Mesenchymal stem cell (in vitro differentiated cells and primary cell): Measurements from ENCODE around the gene MARVELD1.
A peak's percentile ranks its signal among the peaks of the same experiment; 100 is the strongest.

ENCODE experiments used
- DNase-seq: peaks from one replicate; pipeline ENCODE4 v3.0.0-alpha.2; 2013
- H2AFZ ChIP-seq: one replicate; pipeline ENCODE4 v1.6.1; 2013; ENCODE audit warnings: low read depth, mild to moderate bottlenecking, control low read depth, inconsistent platforms, low read length, moderate library complexity
- H2AK5ac ChIP-seq: 2 replicates; pipeline ENCODE4 v1.6.1; 2013; ENCODE audit warnings: low read length, moderate library complexity, mild to moderate bottlenecking, inconsistent platforms; ENCODE audit not compliant: severe bottlenecking
- H2BK120ac ChIP-seq: one replicate; pipeline ENCODE4 v1.6.1; 2013; ENCODE audit warnings: low read depth, mild to moderate bottlenecking, inconsistent platforms, low read length, moderate library complexity
- H2BK12ac ChIP-seq, 2 experiments: one replicate each; pipeline ENCODE4 v1.6.1; 2013; ENCODE audit warnings: inconsistent platforms in 2 of 2, low read length in 2 of 2, mild to moderate bottlenecking in 2 of 2, moderate library complexity in 2 of 2, control low read depth in 1 of 2
- H2BK15ac ChIP-seq: one replicate; pipeline ENCODE4 v1.6.1; 2013; ENCODE audit warnings: mild to moderate bottlenecking, low read depth, inconsistent platforms; ENCODE audit not compliant: poor library complexity, severe bottlenecking
- H2BK5ac ChIP-seq: 2 replicates; pipeline ENCODE4 v1.6.1; 2013; ENCODE audit warnings: low read depth, mild to moderate bottlenecking, low read length, control low read depth, inconsistent platforms; ENCODE audit not compliant: poor library complexity, severe bottlenecking
- H3K14ac ChIP-seq, 2 experiments: one replicate each; pipeline ENCODE4 v1.6.1; 2013; ENCODE audit warnings: inconsistent platforms in 2 of 2, low read length in 2 of 2, control low read depth in 1 of 2, mild to moderate bottlenecking in 1 of 2, moderate library complexity in 1 of 2
- H3K18ac ChIP-seq, 2 experiments: one replicate each; pipeline ENCODE4 v1.6.1; 2013; ENCODE audit warnings: inconsistent platforms in 2 of 2, low read length in 2 of 2, control low read depth in 1 of 2, low read depth in 1 of 2, mild to moderate bottlenecking in 1 of 2
- H3K23ac ChIP-seq, 2 experiments: one replicate each; pipeline ENCODE4 v1.6.1; 2013; ENCODE audit warnings: inconsistent platforms in 2 of 2, low read length in 2 of 2, mild to moderate bottlenecking in 2 of 2, moderate library complexity in 2 of 2, control low read depth in 1 of 2
- H3K27ac ChIP-seq: 2 replicates; pipeline ENCODE4 v1.5.1; 2013; ENCODE audit warnings: mild to moderate bottlenecking, moderate library complexity, low read length, control low read depth, inconsistent platforms; ENCODE audit not compliant: poor library complexity, severe bottlenecking
- H3K27me3 ChIP-seq, 2 experiments: 2 replicates each; pipeline versions ENCODE4 v1.6.1 to v1.7.0; 2013; ENCODE audit warnings: low read length in 2 of 2, mild to moderate bottlenecking in 2 of 2, moderate library complexity in 2 of 2, control low read depth in 1 of 2, inconsistent platforms in 1 of 2; ENCODE audit not compliant: control insufficient read depth in 1 of 2, insufficient read depth in 1 of 2
- H3K36me3 ChIP-seq, 2 experiments: 2 replicates each; pipeline versions ENCODE4 v1.6.1 to v1.7.0; 2013; ENCODE audit warnings: low read length in 2 of 2, control low read depth in 1 of 2, inconsistent platforms in 1 of 2, low read depth in 1 of 2, mild to moderate bottlenecking in 1 of 2; ENCODE audit not compliant: insufficient read depth in 2 of 2, control insufficient read depth in 1 of 2
- H3K4ac ChIP-seq, 2 experiments: one replicate each; pipeline ENCODE4 v1.6.1; 2013; ENCODE audit warnings: inconsistent platforms in 2 of 2, low read length in 2 of 2, mild to moderate bottlenecking in 2 of 2, moderate library complexity in 2 of 2, control low read depth in 1 of 2, low read depth in 1 of 2
- H3K4me1 ChIP-seq: 2 replicates; pipeline ENCODE4 v1.6.1; 2013; ENCODE audit warnings: low read depth, low read length, control low read depth; ENCODE audit not compliant: control insufficient read depth, insufficient read depth
- H3K4me2 ChIP-seq: 2 replicates; pipeline ENCODE4 v1.6.1; 2013; ENCODE audit warnings: low read length, mild to moderate bottlenecking, inconsistent platforms; ENCODE audit not compliant: poor library complexity, severe bottlenecking
- H3K4me3 ChIP-seq, 2 experiments: 2 replicates each; pipeline versions ENCODE4 v1.5.1 to v1.7.0; 2013; ENCODE audit warnings: low read length in 2 of 2, mild to moderate bottlenecking in 2 of 2, control low read depth in 1 of 2, low read depth in 1 of 2; ENCODE audit not compliant: insufficient read depth in 1 of 2
- H3K79me1 ChIP-seq: replicated peaks from 2 replicates; pipeline ENCODE4 v1.6.1; 2013; ENCODE audit warnings: mild to moderate bottlenecking, control low read depth, low read length, inconsistent platforms; ENCODE audit not compliant: poor library complexity, severe bottlenecking
- H3K9ac ChIP-seq: 2 replicates; pipeline ENCODE4 v1.7.0; 2013; ENCODE audit warnings: mild to moderate bottlenecking, low read length, moderate library complexity
- H3K9me3 ChIP-seq: 2 replicates; pipeline ENCODE4 v1.7.0; 2013; ENCODE audit warnings: mild to moderate bottlenecking, low read length; ENCODE audit not compliant: control insufficient read depth
- H4K8ac ChIP-seq: one replicate; pipeline ENCODE4 v1.6.1; 2013; ENCODE audit warnings: inconsistent platforms, mild to moderate bottlenecking, low read length, moderate library complexity
- H4K91ac ChIP-seq: one replicate; pipeline ENCODE4 v1.6.1; 2013; ENCODE audit warnings: mild to moderate bottlenecking, low read length, inconsistent platforms
- WGBS: methylation state at CpG from one replicate; pipeline ENCODE4 v1.1.7; 2013; ENCODE audit warnings: mixed read lengths; 5-methylcytosine and 5-hydroxymethylcytosine counted together

The MARVELD1 gene

DNA sequence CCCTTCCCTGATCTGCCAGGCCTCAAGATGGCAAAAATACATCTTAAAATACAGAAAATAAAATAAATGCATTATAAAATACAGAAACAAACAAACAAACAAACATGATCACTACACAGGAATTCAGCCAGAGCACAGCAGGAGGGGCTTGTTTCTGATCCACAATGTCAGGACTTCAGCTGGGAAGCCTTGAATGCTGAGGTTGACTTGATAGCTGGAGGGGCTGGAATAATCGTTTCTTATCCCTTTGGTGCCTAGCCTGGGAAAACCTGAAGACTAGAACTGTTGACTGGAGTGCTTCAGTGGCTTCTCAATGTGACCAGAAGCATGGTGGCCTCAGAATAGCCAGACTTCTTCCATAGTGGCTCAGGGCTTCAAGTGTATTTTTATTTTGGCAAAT is 9.2 kb upstream of the MARVELD1 start:
- Histone ChIP-seq H4K8ac (no peak overlapping the region), H3K4me2 (no peak overlapping the region), H3K9ac (no peak overlapping the region), H3K9me3 (no peaks in the 10 kb centered on the region), H3K18ac (no peak overlapping the region), H3K4me1 (peaks cover 6% of the 10 kb centered on the region), H3K14ac (no peak overlapping the region), H3K4me3 (no peak overlapping the region), H3K27me3 (no peaks in the 10 kb centered on the region), H3K4ac (no peak overlapping the region), H2BK120ac (no peak overlapping the region), H3K27ac (no peak overlapping the region), H2AK5ac (no peak overlapping the region), H3K36me3 (no peaks in the 10 kb centered on the region), H2BK15ac (no peak overlapping the region), H4K91ac (no peak overlapping the region), H2BK12ac (no peak overlapping the region), H3K23ac (no peak overlapping the region), H3K79me1 (no peaks in the 10 kb centered on the region), H2BK5ac (no peak overlapping the region), H2AFZ (no peak overlapping the region)
- DNase-seq = no peak
- WGBS = 92% methylated on average over 1 of the region's 1 CpG

DNA sequence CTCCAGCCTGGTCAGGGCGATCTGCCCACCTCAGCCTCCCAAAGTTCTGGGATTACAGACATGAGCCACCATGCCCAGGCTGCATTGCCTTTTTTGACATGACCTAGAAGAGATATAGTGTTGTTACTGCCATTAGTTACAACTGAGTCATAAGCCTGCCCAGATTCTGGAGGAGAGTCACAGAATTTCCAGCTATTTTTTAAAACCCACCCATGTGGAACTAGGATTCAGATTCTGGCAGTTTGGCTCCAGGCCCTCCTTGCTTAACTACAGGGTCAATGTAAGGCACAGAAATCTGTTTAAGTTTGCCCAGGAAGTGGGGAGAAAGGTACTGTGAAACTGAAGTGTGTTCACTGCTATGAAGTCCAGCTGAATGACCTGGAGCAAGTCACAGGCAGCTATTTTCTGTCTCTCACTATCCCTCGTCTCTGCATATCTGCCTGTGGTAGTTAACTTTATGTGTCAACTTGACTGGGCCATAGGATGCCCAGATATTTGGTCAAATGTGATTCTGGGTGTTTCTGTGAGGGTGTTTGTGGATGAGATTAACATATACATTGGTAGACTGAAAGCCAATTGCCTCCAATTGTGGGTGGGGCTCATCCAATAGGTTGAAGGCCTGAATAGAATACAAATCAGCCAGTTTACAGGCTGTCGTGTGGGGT is 8.4 kb upstream of the MARVELD1 start:
- Histone ChIP-seq H3K27me3 (no peaks in the 10 kb centered on the region), H2AK5ac (no peak overlapping the region), H3K14ac (no peak overlapping the region), H3K36me3 (no peaks in the 10 kb centered on the region), H2AFZ (no peak overlapping the region), H2BK12ac (no peak overlapping the region), H3K4me2 (no peak overlapping the region), H3K4ac (no peak overlapping the region), H2BK5ac (no peak overlapping the region), H4K8ac (no peak overlapping the region), H3K23ac (peak overlapping the region in 1 of 2 experiments; percentile 29), H4K91ac (no peak overlapping the region), H3K4me1 (peaks cover 8% of the 10 kb centered on the region), H3K79me1 (no peaks in the 10 kb centered on the region), H3K18ac (no peak overlapping the region), H2BK15ac (no peak overlapping the region), H3K4me3 (no peak overlapping the region), H3K27ac (no peak overlapping the region), H3K9ac (no peak overlapping the region), H2BK120ac (no peak overlapping the region), H3K9me3 (no peaks in the 10 kb centered on the region)
- no peak for DNase-seq
- 92% methylated on average over 3 of the region's 3 CpGs for WGBS

DNA sequence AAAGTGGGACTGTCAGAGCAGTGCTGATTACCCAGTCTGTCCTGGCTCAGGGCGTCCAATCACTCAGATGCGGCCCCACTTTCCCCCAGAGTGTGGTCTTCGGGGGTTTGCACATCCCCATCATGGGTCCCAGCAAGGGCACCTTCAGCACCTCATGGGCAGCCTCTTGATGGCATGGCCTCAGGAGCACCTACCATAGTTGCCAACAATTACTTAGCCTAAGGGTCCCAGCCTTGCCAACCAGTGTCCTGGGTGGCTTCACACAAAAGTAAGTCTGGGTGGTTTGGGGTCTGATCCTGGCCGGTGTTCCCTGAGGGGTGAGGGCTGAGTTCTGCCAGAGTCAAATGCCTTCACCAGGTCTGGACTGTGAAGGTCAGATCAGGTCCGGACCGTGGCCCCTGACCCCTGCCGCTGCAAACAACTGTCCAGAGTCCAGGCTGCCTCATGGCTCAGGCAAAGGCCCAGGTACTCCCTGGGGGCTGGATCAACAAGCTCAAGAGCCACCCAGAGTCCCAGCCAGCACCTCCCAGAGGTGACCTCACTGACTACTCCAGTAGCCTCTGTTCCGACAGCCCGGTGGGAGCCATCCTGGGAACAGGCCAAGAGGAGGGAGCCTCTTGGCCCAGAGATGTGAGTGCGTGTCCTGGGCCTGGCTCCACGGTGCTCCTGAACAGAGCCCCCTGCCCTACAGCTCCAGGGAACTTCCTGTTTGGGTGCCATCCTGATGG is 6.2 kb upstream of the MARVELD1 start:
- no peak overlapping the region for H2BK12ac ChIP-seq
- H2BK120ac ChIP-seq = no peak overlapping the region
- 90% methylated on average over 10 of the region's 11 CpGs for WGBS
- DNase-seq = no peak
- H2AK5ac ChIP-seq = peak overlapping the region; percentile 35
- no peak overlapping the region for H2BK5ac ChIP-seq
- peak overlapping the region in 1 of 2 experiments; percentile 11 for H3K14ac ChIP-seq
- no peak overlapping the region for H3K9ac ChIP-seq
- H4K91ac ChIP-seq = no peak overlapping the region
- peaks cover 5% of the 10 kb centered on the region for H3K4me1 ChIP-seq
- H3K79me1 ChIP-seq = no peaks in the 10 kb centered on the region
- H2AFZ ChIP-seq = no peak overlapping the region
- no peak overlapping the region for H3K4ac ChIP-seq
- no peak overlapping the region for H3K4me3 ChIP-seq
- H2BK15ac ChIP-seq = no peak overlapping the region
- H3K36me3 ChIP-seq = no peaks in the 10 kb centered on the region
- H3K4me2 ChIP-seq = no peak overlapping the region
- H3K18ac ChIP-seq = no peak overlapping the region
- H3K9me3 ChIP-seq = no peaks in the 10 kb centered on the region
- H3K27me3 ChIP-seq = no peaks in the 10 kb centered on the region
- H3K23ac ChIP-seq = no peak overlapping the region
- no peak overlapping the region for H4K8ac ChIP-seq
- no peak overlapping the region for H3K27ac ChIP-seq

DNA sequence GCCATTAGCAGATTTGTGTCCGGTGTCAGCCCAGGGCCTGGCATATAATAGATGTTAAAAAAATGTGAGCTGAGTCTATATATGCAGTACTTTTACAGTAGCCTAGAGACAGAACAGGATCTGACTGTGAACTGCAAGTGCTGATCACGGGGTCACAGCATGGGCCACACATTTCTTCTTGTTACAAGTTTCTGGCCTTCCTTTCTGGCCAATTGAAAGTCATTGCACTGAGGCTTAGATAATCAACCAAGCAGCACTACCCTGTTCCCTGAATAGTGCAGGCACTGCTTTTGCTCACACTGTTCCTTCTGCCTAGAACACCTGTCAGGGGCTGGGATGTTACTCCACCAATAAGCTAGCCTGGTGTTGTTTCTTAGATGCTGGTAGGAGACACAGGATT is 5.4 kb upstream of the MARVELD1 start:
- WGBS = 98% methylated on average over 2 of the region's 2 CpGs
- Histone ChIP-seq H3K18ac (no peak overlapping the region), H2BK12ac (no peak overlapping the region)

More for the DNA sequence above, 5.4 kb upstream of the MARVELD1 start:
- Histone ChIP-seq H3K4ac (no peak overlapping the region), H2AFZ (no peak overlapping the region), H3K4me2 (no peak overlapping the region), H3K9me3 (no peaks in the 10 kb centered on the region), H2AK5ac (peak overlapping the region; percentile 27), H3K27me3 (no peaks in the 10 kb centered on the region), H3K4me3 (no peak overlapping the region), H3K79me1 (peaks cover 3% of the 10 kb centered on the region), H4K8ac (no peak overlapping the region), H3K36me3 (no peaks in the 10 kb centered on the region), H3K23ac (no peak overlapping the region), H2BK5ac (no peak overlapping the region), H3K9ac (no peak overlapping the region), H4K91ac (no peak overlapping the region), H2BK15ac (no peak overlapping the region), H3K4me1 (peaks cover 9% of the 10 kb centered on the region), H3K14ac (no peak overlapping the region), H3K27ac (no peak overlapping the region), H2BK120ac (no peak overlapping the region)
- no peak for DNase-seq
